ENCODE data around the gene GEMIN8.

- TF ChIP-seq GATA3 (IDR thresholded peaks at IDR 0.05; ENCODE audit: low read depth, low read length) (no peak), GATA2 (IDR thresholded peaks at IDR 0.05; ENCODE audit: low read depth, low read length) (no peak)
These were observed 21.7 kb upstream of the GEMIN8 start for GRCh38 chrX:14051416-14051815.
